Upper lobe of right lung (tissue), 1 donor: ENCODE measurements around the gene KLK15. TPM values are rescaled to one million over a fixed set of nuclear protein-coding genes. Genes with fewer than 3 reads are reported as not detected.
A peak's percentile ranks its signal among the peaks of the same experiment; 100 is the strongest.

Experiments
- ATAC-seq: fragments of 200-7000 bp; cut with Tn5 transposase; one replicate; pipeline ENCODE4 v1.9.1; 2020; ENCODE audit warnings: mild to moderate bottlenecking, moderate library complexity
- DNase-seq: peaks from one replicate; pipeline ENCODE4 v3.0.0-alpha.2; 2020
- H3K27ac ChIP-seq: fragments of 200-600 bp; one replicate; pipeline ENCODE4 v1.8.0; 2022
- H3K27me3 ChIP-seq: fragments of 200-600 bp; one replicate; pipeline ENCODE4 v1.8.0; 2022; ENCODE audit warnings: mild to moderate bottlenecking
- H3K36me3 ChIP-seq: fragments of 200-600 bp; one replicate; pipeline ENCODE4 v1.8.0; 2022
- H3K4me1 ChIP-seq: fragments of 200-600 bp; one replicate; pipeline ENCODE4 v1.8.0; 2022
- H3K4me3 ChIP-seq: fragments of 200-600 bp; one replicate; pipeline ENCODE4 v1.8.0; 2022; ENCODE audit warnings: mild to moderate bottlenecking
- H3K9me3 ChIP-seq: fragments of 200-600 bp; one replicate; pipeline ENCODE4 v1.8.0; 2022
- CTCF ChIP-seq: fragments of 200-600 bp; IDR thresholded peaks from one replicate; pipeline ENCODE4 v1.8.0; 2022; ENCODE audit warnings: antibody characterized with exemption
- intact Hi-C: fragments of 100-400 bp; cut with DNase I; formaldehyde crosslinking; loops from one replicate; pipeline ENCODE4 v1.11.0; 2022
- total RNA-seq: library from RNA; stranded (reverse); fragmentation: NEBNext Ultra II Directional; extraction: Animal tissue kit (Norgen Biotek cat#: 25700); gene quantifications from one replicate; pipeline ENCODE4 v1.2.1, GENCODE V29; 2021
- donor health status: DM: no; HTN: yes; CAD: no; lungs with severe emphysema.

The KLK15 gene
- total RNA-seq, 1 donor from 2014 or later = not detected

- no peak overlapping the region for H3K27ac ChIP-seq
- H3K9me3 ChIP-seq = no peaks in the 10 kb centered on the region
- intact Hi-C loops = no loop called here
- H3K4me3 ChIP-seq = no peak overlapping the region
- ATAC-seq (no peak), DNase-seq (no peak)
- peaks cover 31% of the 10 kb centered on the region for H3K36me3 ChIP-seq
- H3K4me1 ChIP-seq = no peaks in the 10 kb centered on the region
- no peak for TF ChIP-seq CTCF
- H3K27me3 ChIP-seq = no peaks in the 10 kb centered on the region
Observed at GRCh38 chr19:50797429-50797780, 36.0 kb downstream of the KLK15 start.

DNA sequence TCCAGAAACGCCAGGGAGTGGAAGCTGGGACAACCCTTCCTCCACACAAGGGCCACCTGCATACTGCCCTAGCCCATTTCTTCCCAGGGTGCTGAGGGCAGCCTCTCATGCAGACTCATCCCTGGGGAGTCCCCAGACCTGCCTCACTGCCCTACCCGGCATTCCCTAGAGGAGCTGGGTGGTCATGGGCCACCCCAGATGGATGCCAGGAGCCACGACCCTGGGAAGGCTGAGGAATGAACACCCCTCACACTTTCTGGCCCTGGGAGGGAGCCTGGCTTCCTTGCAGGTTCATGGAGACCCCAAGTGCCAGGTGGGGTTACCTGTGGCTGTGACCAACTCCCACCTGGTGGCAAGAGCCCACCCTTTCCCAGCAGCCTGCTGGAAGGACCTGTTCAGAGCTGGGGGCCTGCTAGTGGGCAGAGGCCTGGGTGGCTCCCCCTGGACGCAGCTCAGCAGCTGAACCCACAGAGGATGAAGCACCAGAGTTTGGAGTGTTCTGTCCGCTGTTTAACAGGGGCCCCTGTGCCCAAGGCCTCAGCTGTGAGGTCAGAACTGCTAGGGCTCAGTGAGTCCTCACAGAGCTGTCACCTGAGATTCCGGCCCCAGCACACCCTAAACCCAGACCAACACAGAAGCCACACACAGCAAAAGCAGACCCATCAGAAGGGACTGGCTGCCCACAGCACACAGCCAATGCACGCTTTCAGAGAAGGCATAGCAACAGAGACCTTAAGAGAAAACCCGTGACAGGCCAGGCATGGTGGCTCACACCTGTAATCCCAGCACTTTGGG lies 36.5 kb downstream of the KLK15 start:
- H3K36me3 ChIP-seq = peaks cover 31% of the 10 kb centered on the region
- no peak overlapping the region for H3K27ac ChIP-seq
- no peak overlapping the region for H3K4me3 ChIP-seq
- ATAC-seq (no peak), DNase-seq (no peak)
- TF ChIP-seq CTCF = no peak
- H3K27me3 ChIP-seq = no peaks in the 10 kb centered on the region
- intact Hi-C loops = no loop called here
- H3K4me1 ChIP-seq = no peaks in the 10 kb centered on the region
- H3K9me3 ChIP-seq = no peaks in the 10 kb centered on the region

- Histone ChIP-seq H3K27ac (no peak overlapping the region), H3K36me3 (peaks cover 27% of the 10 kb centered on the region), H3K4me3 (no peak overlapping the region), H3K27me3 (no peaks in the 10 kb centered on the region), H3K4me1 (no peaks in the 10 kb centered on the region), H3K9me3 (no peaks in the 10 kb centered on the region)
- ATAC-seq = no peak
- intact Hi-C loops = no loop called here
- DNase-seq = no peak
- TF ChIP-seq CTCF = no peak
Observed at GRCh38 chr19:50796128-50796633, 37.2 kb downstream of the KLK15 start.

- no peaks in the 10 kb centered on the region for H3K27me3 ChIP-seq
- no peak overlapping the region for H3K27ac ChIP-seq
- H3K4me3 ChIP-seq = no peak overlapping the region
- H3K9me3 ChIP-seq = no peaks in the 10 kb centered on the region
- TF ChIP-seq CTCF = no peak
- ATAC-seq (no peak), DNase-seq (no peak)
- peaks cover 22% of the 10 kb centered on the region for H3K36me3 ChIP-seq
- intact Hi-C loops = no loop called here
- H3K4me1 ChIP-seq = no peaks in the 10 kb centered on the region
Observed at GRCh38 chr19:50795664-50796073, 37.7 kb downstream of the KLK15 start.

GRCh38 chr19:50794876-50795663 lies 38.3 kb downstream of the KLK15 start:
- intact Hi-C loops = no loop called here
- H3K36me3 ChIP-seq = peaks cover 21% of the 10 kb centered on the region
- no peak for ATAC-seq

More at GRCh38 chr19:50794876-50795663, 38.3 kb downstream of the KLK15 start:
- Histone ChIP-seq H3K27me3 (no peaks in the 10 kb centered on the region), H3K9me3 (no peaks in the 10 kb centered on the region), H3K4me1 (no peaks in the 10 kb centered on the region), H3K4me3 (no peak overlapping the region), H3K27ac (no peak overlapping the region)
- no peak for TF ChIP-seq CTCF
- peak; percentile 56 for DNase-seq
